Measurements from ENCODE around the gene RIMS3.
A peak's percentile ranks its signal among the peaks of the same experiment; 100 is the strongest.
"Not testable (repeated sequence)": the region's sequence is repeated elsewhere in the genome, so short reads cannot be mapped to it uniquely, and the experiment has no call there.

RIMS3 gene

GRCh38 chr1:40621821-40622450 is 43.5 kb downstream of the RIMS3 start:
- no peak for DNase-seq
- intact Hi-C loops (cut with DNase I): loop anchor here (10.0 kb wide), 1 partner anchor 233 kb away; no protein-coding TSS in a partner anchor

GRCh38 chr1:40620586-40621210 is 44.8 kb downstream of the RIMS3 start:
- DNase-seq: no peak

DNA sequence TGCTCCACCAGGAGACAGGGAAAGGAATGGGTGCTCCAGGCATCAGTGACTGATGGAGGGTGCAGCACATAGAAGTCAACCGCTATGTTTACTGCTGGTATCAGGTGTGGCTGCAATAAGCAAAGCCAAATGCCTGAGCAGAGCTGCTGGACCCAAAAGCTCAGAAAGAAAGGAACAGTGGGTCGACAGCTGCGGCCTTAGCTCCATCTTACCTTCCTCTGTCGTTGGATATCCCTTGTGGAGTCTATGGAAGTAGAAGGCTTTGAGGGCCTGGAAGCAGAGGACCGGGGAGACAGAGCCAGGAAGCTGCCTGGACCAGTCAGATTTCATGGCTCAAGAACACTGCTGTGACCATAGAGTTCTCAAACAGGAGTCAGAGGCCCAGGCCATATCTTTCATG is 45.3 kb downstream of the RIMS3 start:
- no peak for DNase-seq
- intact Hi-C loops (cut with DNase I): loop anchor here (10.0 kb wide), 1 partner anchor 235 kb away; no protein-coding TSS in a partner anchor

More at GRCh38 chr1:40620586-40621210, 44.8 kb downstream of the RIMS3 start:
- intact Hi-C loops (cut with DNase I): loop anchor here (10.0 kb wide), 1 partner anchor 234 kb away; no protein-coding TSS in a partner anchor

DNA sequence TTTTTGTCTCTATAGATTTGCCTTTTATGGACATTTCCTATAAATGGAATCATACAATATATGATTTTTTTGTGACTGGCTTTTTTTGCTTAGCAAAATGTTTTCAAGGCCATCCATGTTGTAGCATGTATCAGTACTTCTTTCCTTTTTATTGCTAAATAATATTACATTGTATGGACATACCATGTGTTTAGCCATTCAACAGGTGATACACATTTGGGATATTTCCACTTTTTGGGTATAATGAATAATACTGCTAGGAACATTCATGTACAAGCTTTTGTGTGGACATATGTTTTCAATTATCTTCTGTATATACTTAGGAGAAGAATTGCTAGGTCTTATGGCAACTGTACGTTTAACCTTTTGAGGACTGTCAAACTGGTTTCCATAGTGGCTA is 47.4 kb downstream of the RIMS3 start:
- intact Hi-C loops (cut with DNase I): no loop called here

GRCh38 chr1:40612345-40612831 is 53.1 kb downstream of the RIMS3 start:
- peak in 41 of 42 donors; percentile 24 to 88 (median 73) for DNase-seq
- intact Hi-C loops (cut with DNase I): loop anchor here (1.0 kb wide), 1 partner anchor 57 kb away; no protein-coding TSS in a partner anchor

More for the DNA sequence above, 47.4 kb downstream of the RIMS3 start:
- no peak for DNase-seq

- DNase-seq: no peak
- intact Hi-C loops (cut with DNase I): no loop called here
These were observed 55.3 kb downstream of the RIMS3 start for GRCh38 chr1:40610156-40610555.

DNA sequence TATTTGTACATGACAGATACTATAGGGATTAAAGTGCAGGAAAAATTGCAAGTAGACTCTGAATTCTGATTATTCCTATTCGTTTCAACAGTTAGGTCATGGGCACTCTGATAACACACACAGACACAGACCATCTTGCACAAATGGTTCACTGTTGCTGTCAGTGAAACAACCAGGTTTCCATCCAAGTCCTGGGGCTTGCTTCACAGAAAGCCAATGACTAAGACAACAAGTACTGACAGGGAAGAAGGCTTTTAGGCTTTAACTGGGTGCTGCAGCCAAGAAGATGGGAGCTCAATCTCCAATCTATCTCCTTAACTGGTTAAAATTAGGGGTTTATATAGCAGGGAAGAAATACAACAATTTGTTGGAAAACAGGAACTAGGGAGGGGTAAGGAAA is 57.6 kb downstream of the RIMS3 start:
- intact Hi-C loops (cut with DNase I): loop anchor here (10.0 kb wide), 1 partner anchor 347 kb away; no protein-coding TSS in a partner anchor

DNA sequence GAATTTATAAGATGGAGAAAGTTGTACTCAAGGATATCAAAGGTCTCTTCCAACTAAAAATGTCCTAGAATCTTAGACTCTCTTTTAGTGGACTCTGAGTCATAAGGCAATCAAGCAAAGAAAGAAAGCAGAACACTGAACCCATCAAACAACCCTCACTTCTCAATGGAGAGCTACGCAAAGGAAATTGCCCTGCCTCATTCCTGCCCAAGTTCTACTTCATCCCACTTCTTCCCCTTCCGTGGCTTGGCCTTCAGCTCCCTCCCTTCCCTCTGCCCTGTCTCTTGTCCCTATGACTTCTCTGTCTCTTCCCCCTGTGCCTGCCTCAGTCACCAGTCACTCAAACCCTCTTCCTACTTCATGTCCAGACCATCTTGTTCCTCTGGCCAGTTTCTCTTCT is 58.5 kb downstream of the RIMS3 start:
- no peak for DNase-seq
- intact Hi-C loops (cut with DNase I): loop anchor here (10.0 kb wide), 1 partner anchor 348 kb away; no protein-coding TSS in a partner anchor

More for the DNA sequence above, 57.6 kb downstream of the RIMS3 start:
- no peak for DNase-seq

GRCh38 chr1:40606194-40606593 is 59.3 kb downstream of the RIMS3 start:
- intact Hi-C loops (cut with DNase I): loop anchor here (10.0 kb wide), 1 partner anchor 349 kb away; no protein-coding TSS in a partner anchor
- no peak for DNase-seq

- intact Hi-C loops (cut with DNase I): loop anchor here (10.0 kb wide), 1 partner anchor 355 kb away; no protein-coding TSS in a partner anchor
These were observed 65.6 kb downstream of the RIMS3 start for GRCh38 chr1:40599926-40600325.

DNA sequence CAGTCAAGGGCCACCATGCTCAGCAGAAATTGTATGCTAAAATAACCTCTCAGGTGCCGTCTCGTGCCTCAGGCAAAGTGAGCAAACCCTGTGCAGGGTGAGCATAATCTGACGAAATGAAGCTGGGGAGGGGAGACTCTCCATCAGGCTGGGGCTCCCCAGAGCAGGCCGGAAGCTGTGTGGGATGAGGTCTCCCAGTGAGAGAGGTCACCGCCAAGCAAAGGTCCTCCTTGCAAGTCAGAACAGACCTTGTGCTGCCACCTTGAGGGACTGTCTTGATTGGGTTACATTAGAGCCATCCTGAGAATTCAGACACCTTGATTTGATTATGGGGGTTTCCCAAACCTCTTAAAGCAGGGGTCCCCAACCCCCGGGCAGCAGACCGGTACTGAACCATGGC is 69.9 kb downstream of the RIMS3 start:
- peak in 1 of 42 donors; percentile 18 for DNase-seq
- intact Hi-C loops (cut with DNase I): no loop called here

More at GRCh38 chr1:40599926-40600325, 65.6 kb downstream of the RIMS3 start:
- no peak for DNase-seq

DNA sequence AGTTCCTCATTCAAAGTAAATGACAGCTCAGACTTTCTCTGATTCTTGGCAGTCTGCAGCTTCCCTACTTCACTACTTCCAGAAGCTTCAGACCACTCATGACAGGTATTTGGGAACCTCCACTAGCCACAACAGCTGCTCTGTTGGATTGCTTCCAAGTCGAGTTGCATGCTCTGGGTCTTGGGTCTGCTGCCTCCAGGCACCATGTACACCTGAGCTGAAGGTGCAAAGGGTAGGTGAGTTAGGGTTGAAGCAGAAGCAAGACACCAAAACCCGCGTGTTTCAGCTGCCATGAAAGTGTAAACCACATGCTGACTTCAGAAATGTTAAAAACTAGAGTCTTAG is 71.3 kb downstream of the RIMS3 start:
- intact Hi-C loops (cut with DNase I): no loop called here
- DNase-seq: no peak

DNA sequence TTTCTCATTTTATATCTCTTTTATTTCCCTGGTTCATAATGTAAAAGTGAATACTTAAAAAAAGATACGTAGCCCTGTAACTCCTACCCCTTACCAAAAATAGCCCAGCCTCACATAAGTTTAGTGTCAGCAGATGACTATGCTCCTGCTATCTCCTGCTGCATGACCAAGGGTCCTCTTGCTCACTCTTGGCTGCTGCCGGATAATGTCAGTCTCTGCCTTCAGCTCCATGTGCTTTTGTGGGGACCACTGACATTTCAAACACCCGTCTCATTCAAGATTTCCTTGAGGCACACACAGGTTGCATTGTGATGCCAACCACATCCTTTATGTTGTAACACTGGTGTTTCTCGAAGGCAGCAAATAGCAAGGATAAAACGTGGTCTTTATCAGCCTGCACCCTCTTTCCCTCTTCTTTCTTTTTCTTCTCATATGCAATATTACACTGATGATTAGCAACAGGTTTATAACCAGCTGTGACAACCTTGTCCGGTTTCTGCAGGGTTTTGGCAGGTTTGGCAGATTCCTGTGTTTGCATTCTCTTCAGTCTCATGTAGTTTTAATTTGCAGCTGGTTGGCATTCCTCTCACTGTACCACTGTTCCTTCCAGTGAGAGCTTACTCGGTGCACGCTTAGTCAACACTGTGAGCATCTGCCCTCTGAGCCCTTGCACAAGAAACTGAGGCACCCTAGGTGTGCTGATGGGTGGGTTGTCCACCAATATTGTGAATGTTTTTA is 71.9 kb downstream of the RIMS3 start:
- intact Hi-C loops (cut with DNase I): no loop called here
- no peak for DNase-seq

DNA sequence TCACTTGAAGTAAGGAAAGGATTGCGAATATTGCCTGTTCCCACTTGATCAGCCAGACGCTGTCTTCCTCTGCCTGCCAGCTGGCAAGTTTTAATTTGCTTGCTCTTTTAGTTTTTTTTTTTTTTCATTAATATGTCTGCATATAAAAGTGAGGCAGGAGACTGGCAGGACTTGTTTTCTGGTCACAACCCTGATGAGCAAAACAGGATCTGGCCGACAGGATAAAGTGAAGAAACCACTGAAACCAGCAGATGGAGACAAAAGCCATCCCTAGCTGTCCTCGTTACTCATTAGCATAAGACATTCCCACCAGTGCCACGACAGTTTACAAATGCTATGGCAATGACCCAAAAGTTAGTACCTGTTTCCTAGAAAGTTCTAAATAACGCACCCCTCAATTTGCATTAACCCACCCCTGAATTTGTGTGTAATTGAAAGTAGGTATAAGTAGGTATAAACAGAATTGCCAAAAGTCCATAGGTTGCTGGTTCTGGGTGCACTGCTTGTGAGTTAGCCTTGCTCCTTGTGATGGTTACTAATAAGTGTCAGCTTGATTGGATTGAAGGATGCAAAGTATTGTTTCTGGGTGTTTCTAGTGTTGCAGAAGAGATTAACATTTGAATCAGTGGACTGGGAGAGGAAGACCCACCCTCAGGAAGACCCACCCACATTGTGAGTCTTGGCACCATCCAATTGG is 73.2 kb downstream of the RIMS3 start:
- peak in 26 of 42 donors; percentile 5 to 74 (median 36) for DNase-seq
- intact Hi-C loops (cut with DNase I): no loop called here

DNA sequence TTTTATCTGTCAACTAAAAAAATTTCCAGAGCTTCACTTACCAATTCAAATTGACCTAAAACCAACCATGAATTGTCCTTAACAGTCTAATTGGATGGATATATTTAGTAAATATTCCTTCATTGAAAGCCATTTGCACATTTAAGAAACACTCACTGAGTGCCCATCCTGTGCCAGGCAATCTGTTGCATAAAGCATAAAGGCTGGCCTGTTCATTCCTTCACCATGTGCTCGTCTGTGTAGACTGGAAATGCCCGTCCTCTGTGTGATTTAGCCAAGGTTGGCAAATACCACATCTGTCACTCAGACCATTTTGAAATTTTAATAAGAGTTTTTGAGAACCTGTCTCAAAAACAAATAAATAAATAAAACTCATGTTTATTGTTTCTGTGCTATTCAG is 76.9 kb downstream of the RIMS3 start:
- peak in 2 of 42 donors; percentile 2 to 17 for DNase-seq
- intact Hi-C loops (cut with DNase I): no loop called here

DNA sequence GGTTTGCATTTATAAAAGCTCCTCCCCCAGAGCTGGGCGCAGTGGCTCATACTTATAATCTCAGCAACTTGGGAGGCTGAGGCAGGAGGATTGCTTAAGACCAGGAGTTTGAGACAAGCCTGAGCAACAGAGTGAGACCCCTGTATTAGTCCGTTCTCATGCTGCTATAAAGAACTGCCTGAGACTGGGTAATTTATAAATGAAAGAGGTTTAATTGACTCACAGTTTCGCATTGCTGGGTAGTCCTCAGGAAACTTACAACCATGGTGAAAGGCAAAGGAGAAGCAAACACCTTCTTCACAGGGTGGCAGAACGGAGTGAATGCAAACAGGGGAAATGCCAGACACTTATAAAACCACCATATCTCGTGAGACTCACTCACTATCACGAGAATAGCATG is 81.5 kb downstream of the RIMS3 start:
- DNase-seq: no peak
- intact Hi-C loops (cut with DNase I): no loop called here

DNA sequence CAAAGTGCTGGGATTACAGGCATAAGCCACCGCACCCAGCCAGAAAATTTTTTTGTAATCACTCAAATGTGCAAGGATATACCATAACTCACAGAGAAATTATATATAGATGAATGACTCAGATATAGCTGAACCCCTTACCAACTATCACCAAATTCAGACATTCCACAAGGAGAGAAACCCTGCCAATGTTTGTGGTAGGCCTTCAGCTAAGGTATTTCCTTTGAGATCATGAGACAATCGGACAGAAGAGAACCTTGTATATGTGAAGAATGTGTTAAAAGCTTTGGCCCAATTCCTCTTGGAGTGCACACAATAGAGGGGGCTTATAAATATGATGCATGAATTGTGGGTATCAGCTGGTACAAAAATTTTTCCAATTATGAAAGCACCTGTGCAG is 83.4 kb downstream of the RIMS3 start:
- DNase-seq: no peak
- intact Hi-C loops (cut with DNase I): no loop called here

- DNase-seq: no peak
- intact Hi-C loops (cut with DNase I): no loop called here
These were observed 90.1 kb downstream of the RIMS3 start for GRCh38 chr1:40575336-40575735.

GRCh38 chr1:40574805-40575204 is 90.7 kb downstream of the RIMS3 start:
- intact Hi-C loops (cut with DNase I); DNase-seq: not testable (repeated sequence)

Data from head of caudate nucleus (tissue), 42 donors.